ENCODE data around the gene MICAL3.

Gene MICAL3

GRCh38 chr22:17741866-17742526 lies 282.4 kb downstream of the MICAL3 start:
- no peak for DNase-seq

GRCh38 chr22:17739196-17739975 lies 285.0 kb downstream of the MICAL3 start:
- no peak for DNase-seq

- no peak for DNase-seq
Measured at GRCh38 chr22:17738386-17739128, 285.8 kb downstream of the MICAL3 start.

All from SHP77 (cell line).